NCI-H1092 (cell line): Measurements from ENCODE around the gene GRIK3.
A peak's percentile ranks its signal among the peaks of the same experiment; 100 is the strongest.
"Not testable (repeated sequence)": the region's sequence is repeated elsewhere in the genome, so short reads cannot be mapped to it uniquely, and the experiment has no call there.

ENCODE experiments used
- DNase-seq: peaks from one replicate; lab custom pipeline; 2025; lab: John Stamatoyannopoulos, UW

Gene GRIK3

DNA sequence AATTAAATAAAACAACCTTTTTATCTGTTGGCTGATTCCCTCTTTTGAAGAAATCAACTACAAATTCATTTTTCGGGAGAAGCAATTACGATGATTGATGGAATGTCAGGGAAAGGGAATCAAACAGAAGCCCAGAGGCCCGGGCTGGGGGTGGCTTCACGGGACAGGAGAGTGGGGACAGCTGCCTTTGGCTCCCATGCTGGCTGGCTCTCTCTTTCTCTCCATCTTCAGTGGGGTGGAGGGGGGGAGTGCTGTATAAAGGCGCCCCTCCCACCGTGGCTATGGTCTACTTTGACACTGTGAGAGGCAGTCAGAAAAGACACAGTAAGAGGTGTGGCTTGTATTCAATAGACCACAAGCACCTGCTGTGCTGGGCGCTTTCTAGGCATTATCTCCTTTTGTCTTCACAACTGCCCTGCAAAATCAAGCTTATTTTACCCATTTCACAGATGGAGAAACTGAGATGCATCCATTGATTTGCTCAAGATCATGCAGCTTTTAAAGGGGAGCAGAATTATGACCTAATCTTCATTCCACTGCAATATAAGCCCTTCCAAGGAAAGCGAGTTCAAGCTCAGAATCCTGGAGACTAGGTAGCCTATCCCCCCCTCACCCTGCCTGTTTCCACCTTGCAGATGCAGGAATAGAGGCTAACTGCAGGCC, 92.9 kb downstream of the GRIK3 start:
- no peak for DNase-seq

DNA sequence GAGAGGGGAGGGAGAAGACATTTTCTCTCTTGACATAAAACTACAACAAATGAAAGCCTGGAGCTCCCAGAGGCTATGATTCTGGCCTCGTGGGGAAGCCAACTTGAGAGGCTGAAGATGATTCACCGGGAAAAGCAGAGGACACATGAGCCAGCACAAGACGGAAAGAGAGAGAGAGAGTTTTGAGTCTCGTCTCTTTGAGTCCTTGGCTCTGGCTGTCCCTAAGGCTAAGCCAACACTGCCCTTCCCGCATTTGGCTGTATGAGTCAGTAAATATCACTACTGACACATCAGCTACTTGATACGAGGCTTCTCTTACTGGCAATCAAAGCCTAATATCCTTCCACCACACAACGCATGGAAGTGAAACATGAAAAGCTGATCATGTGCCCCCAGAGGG, 95.5 kb downstream of the GRIK3 start:
- DNase-seq, result no peak

DNA sequence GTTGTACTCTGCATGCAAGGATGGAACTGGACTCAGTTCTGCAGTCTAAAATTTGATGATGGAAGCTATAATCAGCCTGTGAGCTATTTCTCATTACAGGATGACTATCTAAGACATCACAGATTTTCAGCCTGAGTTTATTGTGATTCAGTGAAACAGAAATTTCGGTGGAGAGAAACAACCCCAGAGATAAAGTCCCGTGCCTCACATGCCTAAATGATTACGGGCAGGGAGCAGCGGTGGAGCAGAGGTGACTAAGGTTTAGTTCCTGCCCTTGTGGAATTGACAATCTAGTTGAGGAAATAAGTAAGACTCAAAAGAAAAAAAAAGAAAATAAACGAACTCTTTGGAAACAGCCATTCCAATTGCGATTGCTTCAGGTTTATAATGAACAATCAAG, 96.9 kb downstream of the GRIK3 start:
- no peak for DNase-seq

DNA sequence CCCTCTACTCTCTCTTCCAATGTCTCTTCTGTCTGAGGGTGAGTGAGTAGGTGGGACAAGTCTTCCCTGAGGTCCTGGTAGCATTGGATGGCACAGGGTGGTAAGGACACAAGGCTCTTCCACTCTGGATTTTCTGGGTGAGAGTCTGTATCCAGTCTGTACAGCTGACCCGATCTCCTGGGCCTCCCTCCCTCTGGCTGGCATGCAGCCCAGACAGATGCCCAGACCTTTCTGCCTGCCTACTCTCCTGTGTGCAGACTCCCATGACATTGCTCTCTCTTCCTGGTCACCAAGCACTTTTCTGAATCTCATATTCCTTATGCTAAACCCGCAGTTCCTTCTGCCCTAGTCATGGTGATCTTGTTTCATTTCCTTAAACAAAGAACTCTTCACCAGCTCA, 100.3 kb downstream of the GRIK3 start:
- peak; percentile 31 for DNase-seq

DNA sequence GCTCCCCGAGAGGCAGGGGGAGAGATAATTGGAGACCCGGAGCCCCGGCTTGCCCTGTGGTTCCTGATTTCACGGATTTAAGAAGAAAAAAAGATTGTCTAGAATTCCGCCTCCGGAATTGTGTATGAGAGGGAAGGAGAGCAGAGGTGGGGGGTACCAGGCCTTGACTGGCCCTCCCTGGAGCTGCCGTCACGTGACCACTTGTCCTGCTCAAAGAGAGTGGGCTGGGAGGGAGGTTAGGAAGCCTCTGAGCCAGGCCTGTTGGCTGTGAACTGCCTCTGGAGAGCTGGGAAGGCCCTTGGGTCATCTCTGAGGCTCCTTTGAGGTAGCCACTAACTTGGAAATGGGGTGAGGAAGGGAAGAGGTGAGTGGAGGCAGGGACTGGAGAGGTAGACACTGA, 106.5 kb downstream of the GRIK3 start:
- DNase-seq, result no peak

DNA sequence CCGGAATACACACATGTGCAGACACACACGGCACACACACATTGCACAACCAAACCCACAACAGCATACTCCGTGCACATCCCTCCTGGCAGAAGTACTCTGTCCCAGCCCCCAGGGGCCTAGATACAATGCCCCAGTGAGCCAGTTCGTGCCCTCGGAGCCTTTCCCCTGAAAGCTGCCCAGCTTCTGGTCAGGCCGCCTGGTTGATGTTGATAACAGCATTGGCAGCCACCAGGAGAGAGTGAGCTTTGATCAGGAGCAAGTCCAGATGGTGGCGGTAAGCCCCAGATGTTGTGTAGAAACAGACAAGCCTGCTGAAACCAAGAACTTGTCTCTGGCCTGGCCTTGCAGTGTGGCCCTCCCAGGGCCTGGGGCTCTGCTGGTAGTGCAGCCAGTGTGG, 109.1 kb downstream of the GRIK3 start:
- no peak for DNase-seq

DNA sequence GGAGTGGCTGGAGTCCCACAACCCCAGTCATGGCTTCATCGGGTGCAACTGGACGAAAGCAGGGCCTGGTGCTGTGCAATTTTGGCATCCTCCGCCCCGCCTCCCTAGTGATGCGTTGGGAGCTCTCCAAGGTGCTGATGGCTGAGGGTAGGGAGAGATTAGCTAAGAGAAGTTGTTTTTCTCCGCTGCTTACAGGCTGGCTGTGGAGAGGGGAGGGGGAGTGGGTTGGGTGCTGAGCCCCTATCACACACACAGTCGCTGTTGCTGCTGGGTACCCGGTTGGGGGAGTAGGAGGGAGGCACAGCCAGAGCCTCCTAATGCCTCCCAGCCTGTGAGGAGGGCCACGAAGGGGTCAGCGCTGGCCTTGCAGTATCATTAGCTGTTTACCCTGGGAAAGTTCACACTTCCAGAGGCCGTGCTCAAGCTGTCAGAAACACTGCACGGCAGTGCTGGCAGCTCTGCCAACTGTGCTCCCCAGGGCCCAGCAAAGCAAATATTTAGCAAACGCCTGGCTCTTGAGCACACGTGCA, 110.0 kb downstream of the GRIK3 start:
- peak; percentile 56 for DNase-seq

DNA sequence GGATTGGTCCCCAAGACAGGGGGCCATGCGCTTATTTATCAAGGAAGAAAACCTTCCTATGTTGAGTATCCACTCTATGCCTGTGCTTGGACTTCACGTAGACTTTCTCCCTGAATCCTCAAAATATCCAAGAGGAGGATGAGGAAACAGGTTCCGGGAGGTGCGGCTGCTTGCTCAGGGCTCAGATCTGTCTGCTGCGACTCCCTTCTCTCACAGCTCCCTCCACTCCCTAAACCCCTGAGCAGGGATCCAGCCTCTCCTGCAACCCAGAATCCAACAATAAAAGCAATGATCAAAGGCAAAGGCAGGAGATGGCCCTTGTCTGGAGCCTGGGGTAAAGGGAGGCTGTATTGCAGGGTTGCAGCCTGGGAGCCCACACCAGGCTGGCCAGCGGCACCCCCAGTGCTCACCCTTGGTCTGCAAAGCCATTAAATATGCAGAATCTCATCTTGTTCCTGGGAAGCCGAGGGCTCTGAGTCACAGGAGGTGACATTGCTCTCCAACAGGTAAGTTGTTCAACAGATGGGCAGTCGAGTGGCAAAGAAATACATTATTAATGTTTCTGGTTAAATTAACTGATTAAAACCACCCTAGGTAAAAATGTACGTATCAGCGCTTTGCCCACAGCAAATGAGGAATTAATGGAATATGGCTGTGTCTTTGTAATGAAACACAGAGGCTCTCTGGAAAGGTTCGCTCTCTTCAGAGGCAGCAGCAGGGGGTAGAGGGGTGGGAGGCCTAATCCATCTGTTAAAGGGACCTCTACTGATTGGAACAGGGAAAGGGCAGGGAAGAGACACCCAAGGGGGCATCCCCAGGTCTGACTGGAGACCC, 111.5 kb downstream of the GRIK3 start:
- DNase-seq, result no peak

DNA sequence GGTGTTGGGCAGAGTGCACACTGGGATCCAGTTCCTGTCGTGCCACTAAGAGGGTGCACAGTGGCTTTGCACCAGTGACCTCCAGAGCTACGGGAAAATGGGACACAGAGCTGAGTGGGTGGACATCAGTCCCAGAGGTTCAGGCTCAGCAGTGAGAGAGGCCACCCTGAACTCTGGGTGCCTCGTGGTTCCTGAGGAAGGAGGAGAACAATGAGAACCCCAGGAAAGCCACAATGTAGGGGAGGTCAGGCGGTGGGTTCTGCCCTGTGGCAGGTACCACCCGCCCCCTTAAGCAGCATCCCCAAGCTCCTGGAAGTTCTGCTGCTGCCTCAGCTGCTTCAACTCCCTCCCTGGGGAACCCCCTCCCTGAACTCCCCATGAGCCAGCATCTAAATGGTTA, 112.2 kb downstream of the GRIK3 start:
- DNase-seq, result no peak

DNA sequence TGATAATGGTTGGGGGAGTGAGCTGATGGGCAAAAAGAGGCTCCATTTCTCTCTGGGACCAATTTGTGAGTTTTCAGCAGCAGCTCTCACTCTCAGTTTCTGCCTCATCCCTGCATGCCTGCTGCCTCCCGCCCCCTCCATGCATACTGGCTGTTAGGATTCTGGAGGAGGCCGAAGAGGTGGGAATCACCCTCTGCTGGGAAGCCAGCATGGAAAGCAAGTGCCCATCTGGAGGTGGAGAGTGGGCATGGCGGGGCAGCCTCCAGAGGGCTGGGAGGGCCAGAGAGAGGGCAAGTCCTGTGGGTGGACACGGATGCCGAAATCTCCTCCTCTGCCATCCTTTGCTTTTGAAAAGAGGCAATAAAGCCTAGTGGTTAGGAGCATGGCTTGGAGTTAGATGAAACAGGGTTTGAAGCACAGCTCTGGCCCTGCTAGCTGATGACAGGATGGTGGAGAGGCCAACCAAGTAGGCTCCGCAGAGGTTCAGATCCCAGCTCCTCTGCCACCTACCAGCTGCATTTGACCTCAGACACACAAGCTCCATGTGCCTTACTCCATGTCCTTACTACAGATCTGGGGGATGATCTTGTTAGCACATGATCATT, 113.4 kb downstream of the GRIK3 start:
- DNase-seq, result no peak

DNA sequence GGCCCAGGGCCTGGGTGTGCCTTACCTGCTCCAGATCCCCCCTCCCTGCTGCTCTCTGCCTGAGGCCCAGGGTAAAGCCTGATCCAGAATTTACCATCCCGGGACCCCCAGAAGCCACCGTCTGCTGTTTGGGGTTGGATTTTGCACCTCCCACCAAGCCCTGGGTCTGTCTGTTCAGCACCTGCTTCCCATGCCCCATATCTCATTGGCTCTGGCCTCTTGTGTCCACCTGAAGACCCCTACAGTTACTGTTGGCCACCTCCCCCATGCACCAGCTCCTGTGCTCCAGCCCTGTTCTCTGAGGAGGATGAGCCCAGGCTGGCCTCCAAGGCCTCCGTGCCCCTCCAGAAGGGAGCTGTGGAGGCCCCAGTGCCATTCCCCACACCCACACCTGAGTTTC, 113.9 kb downstream of the GRIK3 start:
- DNase-seq, result no peak

DNA sequence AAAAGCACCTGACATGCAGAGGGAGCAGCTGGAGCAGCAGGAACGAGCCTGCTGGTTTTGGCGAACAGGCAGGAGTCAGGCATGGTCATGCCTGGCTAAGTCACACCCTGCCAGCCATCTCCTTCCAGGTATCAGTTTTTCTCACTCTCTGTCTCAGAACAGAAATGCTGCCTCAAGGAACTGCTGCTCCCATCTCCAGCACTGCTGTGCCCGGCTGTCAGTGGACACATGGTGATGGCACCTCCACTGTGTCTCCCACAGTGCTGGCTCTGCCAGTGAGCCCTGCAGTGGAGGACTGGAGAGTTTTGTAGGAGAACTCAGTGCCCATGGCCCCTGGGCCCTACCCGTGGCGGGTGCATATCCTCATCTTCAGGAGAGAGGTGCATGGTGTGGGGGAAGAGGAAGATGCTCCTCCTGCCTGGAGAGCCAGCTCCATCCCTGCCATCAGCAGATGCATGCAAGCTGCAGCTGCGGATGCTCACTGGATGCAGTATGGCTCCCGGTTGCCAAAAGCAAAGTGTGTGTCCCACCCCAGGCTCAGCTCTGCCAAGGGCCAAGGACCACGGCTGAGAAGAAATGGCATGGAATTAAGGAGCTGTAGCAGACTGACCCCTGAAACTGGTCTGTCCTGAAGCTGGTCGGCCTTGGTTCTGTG, 114.7 kb downstream of the GRIK3 start:
- DNase-seq, result no peak

DNA sequence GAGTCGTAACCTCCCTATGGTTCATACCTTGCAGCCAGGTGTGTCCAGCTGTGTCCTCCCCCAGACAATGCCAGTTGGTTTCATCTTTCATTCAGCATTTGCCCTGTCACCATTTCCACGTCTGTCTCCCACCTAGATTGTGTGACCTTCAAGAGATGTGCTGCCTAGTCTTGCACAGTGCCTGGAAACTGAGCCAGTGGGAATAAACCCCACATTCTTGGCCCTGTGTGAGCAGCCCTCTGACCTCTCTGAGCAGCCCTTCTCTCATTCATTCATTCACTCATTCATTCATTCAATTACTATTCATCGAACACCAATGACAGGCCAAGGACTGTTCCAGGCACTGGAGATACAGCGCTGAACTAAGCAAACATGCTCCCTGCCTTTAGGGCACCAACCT, 115.7 kb downstream of the GRIK3 start:
- no peak for DNase-seq

DNA sequence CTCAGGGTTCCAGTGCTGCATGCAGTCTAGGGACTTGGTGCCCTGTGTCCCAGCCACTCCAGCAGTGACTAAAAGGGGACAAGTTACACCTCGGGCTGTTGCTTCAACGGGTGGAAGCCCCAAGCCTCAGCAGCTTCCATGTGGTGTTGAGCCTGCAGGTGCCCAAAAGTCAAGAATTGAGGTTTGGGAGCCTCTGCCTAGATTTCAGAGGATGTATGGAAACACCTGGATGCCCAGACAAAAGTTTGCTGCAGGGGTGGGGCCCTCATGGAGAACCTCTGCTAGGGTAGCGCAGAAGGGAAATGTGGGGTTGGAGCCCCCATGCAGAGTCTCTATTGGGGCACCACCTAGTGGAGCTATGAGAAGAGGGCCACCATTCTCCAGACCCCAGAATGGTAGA, 117.8 kb downstream of the GRIK3 start:
- not testable (repeated sequence) for DNase-seq

DNA sequence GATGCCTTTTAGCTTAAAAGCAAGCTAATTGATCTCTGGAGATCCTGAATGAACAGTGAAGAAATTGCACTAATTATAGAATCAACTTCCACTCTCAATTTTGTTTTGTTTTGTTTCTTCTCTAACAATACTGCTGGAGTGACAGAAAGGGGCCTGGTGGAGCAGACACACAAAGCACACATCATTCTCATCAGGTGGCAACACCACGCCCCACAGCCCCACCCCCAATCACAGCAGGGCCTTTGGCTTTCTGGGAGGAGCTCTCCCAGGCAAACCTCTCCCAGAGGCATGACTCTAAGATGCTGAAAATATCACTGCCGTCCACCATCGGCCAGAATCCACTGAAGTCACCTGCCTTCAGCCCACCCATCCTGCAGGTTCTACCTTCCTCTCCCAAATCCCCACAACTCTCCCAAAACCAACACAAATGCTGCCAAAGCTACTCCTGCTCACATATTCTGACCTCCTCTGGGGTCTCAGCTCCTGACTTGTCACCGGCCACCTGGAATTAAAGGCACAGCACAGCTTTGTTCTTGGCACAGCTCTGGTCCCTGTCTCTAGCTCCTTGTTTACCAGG, 120.7 kb downstream of the GRIK3 start:
- no peak for DNase-seq

DNA sequence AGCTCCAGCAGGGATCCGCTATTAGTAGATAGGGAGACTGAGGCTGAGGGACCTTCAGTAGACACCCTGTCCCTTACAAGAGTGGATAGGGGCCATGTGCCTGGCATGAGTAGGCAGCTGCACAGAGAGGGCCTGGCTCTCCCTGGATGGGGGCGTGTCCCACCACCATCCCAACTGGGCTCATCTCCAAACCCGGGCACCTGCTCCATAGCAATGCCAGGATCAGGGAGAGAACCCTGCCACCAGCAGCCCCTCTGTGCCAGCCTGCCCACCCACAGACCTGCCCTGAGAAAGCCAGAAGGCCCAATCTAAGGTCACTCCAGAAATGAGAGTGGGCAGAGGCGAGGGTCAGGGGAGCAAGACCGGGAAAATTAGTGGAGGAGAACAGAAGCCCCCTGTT, 121.3 kb downstream of the GRIK3 start:
- peak; percentile 40 for DNase-seq

DNA sequence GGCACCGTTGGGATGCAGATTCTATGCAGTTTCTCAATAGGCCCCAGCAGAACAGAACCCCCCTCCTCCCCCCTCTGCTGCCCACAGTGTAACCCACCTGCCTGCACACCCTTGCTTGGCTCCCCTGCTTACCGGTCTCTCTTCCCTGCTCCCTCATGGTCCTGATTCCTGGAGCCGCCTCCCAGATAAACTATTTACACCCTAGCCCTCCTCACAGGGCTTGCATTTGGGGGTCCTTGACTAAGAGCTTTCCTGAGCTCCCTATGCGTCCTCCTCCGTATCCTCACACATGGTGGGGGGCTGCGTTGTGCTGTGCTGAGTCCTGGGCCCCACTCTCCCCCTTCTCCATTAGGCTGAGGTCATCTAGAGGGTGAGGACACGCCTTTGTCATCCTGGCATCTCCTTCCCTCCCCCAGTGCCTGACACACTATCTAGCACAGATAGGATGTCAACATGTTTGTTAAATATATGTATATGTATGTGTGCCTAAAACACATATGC, 121.9 kb downstream of the GRIK3 start:
- no peak for DNase-seq

DNA sequence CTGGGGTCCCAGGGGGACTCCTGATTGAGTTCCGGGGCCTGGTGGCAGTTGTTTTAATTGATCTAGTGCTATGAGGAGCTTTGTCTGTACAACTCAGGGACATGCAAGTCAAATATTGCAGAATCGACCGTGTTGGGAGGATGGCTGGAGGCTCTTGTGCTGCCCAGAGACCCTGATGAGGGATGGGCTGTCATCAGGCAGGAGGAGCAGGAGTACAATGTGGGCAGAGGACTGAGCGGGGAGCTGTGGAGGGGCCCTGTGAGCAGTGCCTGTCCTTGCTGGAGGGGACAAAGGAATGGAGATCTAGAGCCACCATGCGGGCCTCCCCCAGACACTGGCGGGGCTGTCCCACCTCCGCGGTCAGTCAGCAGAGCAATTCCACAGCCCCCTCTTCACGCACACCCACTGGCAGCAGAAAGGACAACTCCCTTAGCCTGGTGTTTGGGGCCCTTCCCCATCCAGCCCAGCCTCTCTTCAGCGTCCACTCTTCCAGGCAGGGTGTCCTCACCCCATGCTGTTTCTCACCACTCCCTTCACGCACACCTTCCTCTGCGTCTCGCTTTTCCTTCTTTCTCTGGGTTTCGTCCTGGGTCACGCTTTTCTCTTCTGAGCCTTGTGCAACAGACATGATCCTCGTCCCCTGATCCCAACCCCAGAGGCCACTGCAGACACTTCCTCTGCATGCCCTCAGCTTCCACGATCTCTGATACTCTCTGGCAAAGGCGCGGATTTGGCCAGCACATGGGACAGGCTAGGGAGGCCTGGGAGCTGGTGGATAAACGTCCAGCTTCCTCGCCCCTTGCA, 122.6 kb downstream of the GRIK3 start:
- no peak for DNase-seq

DNA sequence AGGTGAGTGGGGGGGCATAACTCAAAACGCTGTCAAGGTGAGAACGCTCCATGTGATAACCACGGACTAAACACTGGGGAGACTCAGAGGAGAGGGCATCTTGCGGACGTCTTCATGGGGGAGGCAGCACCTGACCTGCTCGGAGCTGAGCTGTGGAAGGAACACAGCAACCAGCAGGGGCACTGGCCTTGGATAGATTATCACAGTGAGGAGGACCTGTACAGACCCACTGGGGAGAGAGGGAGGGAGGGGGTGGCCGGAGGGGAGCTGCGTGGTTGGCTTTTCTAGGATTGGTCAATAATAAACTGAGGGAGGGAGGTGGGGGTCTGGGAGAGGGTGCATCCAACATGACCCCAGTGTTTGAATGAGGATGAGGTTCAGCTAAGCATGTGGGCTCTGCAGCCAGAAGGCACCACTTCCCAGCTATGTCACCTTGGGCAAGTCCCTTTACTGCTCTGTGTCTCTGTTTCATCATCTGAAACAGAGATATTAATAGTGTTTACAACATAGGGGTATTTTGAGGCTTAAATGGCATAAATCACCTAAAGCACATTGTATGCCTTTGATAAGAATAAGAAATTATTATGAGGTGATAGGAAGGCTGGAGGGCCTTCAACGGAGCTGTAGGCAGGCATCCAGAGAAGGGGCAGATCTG, 123.3 kb downstream of the GRIK3 start:
- DNase-seq, result no peak

DNA sequence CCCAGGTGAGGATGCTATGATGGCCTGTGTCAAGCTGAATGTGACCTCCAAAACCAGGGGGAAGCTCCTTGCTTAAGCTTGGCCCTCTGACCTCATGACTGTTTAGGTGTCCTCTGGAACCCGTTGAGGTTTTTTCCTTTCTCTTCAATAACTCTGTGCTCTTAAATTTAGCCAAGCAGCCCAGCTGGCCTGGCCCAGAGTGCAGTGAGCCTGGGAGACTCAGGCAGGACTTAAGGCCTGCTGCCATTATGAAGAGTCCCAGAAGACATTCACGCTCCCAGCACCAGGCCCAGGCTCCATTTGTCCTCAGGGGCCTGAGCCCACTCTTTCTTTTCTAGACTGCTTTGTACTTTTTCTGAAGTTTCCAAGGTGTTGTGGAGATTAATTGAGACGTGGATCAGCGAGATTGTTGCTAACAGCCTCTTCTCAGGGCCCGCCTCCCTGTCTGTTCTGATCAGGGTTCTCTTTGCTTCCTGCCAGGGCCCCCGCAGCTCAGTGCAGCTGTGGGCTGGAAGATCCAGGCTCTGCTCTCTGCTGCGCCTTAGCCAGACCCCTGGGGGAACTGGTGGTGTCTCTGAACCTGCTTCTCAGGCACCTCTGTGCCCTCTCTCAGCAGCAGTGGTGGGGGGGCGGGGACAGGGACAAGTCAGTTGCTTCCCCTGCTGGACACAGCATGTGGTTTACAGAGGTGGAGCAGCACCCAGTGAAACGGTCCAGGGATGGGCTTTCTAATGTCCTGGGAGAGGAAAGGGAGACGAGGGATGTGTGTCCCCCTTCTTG, 124.2 kb downstream of the GRIK3 start:
- DNase-seq, result no peak
